ENCODE measurements around the gene ZFPM1.

GRCh38 chr16:88472069-88472468 lies 19.0 kb downstream of the ZFPM1 start:
- TF ChIP-seq, protein P1, sequence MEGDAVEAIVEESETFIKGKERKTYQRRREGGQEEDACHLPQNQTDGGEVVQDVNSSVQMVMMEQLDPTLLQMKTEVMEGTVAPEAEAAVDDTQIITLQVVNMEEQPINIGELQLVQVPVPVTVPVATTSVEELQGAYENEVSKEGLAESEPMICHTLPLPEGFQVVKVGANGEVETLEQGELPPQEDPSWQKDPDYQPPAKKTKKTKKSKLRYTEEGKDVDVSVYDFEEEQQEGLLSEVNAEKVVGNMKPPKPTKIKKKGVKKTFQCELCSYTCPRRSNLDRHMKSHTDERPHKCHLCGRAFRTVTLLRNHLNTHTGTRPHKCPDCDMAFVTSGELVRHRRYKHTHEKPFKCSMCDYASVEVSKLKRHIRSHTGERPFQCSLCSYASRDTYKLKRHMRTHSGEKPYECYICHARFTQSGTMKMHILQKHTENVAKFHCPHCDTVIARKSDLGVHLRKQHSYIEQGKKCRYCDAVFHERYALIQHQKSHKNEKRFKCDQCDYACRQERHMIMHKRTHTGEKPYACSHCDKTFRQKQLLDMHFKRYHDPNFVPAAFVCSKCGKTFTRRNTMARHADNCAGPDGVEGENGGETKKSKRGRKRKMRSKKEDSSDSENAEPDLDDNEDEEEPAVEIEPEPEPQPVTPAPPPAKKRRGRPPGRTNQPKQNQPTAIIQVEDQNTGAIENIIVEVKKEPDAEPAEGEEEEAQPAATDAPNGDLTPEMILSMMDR (IDR thresholded peaks at IDR 0.05 in 8 of 11, conservative IDR thresholded peaks at IDR 0.05 in 3 of 11) = no peak
- TF ChIP-seq POLR2A (IDR thresholded peaks at IDR 0.05) = no peak
